IMR-90 (cell line): ENCODE results near the gene COL28A1. TPM values are rescaled to one million over a fixed set of nuclear protein-coding genes. Genes with fewer than 3 reads are reported as not detected.

Source experiments
- ATAC-seq: fragments of 200-7000 bp; cut with Tn5 transposase; 2 replicates; pipeline ENCODE4 v1.9.1; 2020; ENCODE audit warnings: low read depth, mild to moderate bottlenecking, moderate library complexity
- BruUV-seq: library from RNA; stranded (reverse); fragments of 400-500 nt; replicated peaks from 2 replicates; lab custom pipeline; 2021; lab: Mats Ljungman, UMichigan
- CTCF ChIA-PET: fragments of 300-600 bp; formaldehyde crosslinking; extraction: SDS; loops from one replicate; lab custom pipeline; 2021; ENCODE audit warnings: antibody characterized with exemption; lab: Yijun Ruan, JAX
- POLR2A ChIA-PET: fragments of 300-600 bp; sonication (Branson Sonifier 250); formaldehyde crosslinking; loops from one replicate; lab custom pipeline; 2022; ENCODE audit warnings: antibody characterized with exemption; ENCODE audit not compliant: unreplicated experiment; lab: Charles Lee
- DNase-seq: peaks from one replicate; pipeline ENCODE4 v3.0.0; 2013
- H2AFZ ChIP-seq: replicated peaks from 2 replicates; pipeline ENCODE3; 2013; ENCODE audit warnings: low read length, mild to moderate bottlenecking; ENCODE audit not compliant: poor library complexity
- H2AK5ac ChIP-seq: 2 replicates; pipeline ENCODE4 v1.6.1; 2013; ENCODE audit warnings: low read depth, low read length, inconsistent platforms
- H2AK9ac ChIP-seq: replicated peaks from 2 replicates; pipeline ENCODE3; 2013; ENCODE audit warnings: mild to moderate bottlenecking, low read depth, low read length, moderate library complexity; ENCODE audit not compliant: poor library complexity
- H2BK120ac ChIP-seq: 2 replicates; pipeline ENCODE4 v1.6.1; 2013; ENCODE audit warnings: low read depth, low read length, inconsistent platforms
- H2BK15ac ChIP-seq: 3 replicates; pipeline ENCODE4 v1.6.1; 2013; ENCODE audit warnings: low read depth, low read length, inconsistent platforms
- H2BK20ac ChIP-seq: 2 replicates; pipeline ENCODE4 v1.6.1; 2013; ENCODE audit warnings: low read depth, mild to moderate bottlenecking, inconsistent platforms, low read length, moderate library complexity
- H2BK5ac ChIP-seq: 2 replicates; pipeline ENCODE4 v1.6.1; 2013; ENCODE audit warnings: mild to moderate bottlenecking, low read depth, low read length, inconsistent platforms; ENCODE audit not compliant: poor library complexity, severe bottlenecking
- H3K14ac ChIP-seq: replicated peaks from 2 replicates; pipeline ENCODE4 v1.6.1; 2013; ENCODE audit warnings: low read depth, low read length, inconsistent platforms
- H3K18ac ChIP-seq: 2 replicates; pipeline ENCODE4 v1.6.1; 2013; ENCODE audit warnings: low read depth, low read length, control low read depth
- H3K23ac ChIP-seq: 2 replicates; pipeline ENCODE4 v1.6.1; 2013; ENCODE audit warnings: low read depth, low read length, inconsistent platforms
- H3K27ac ChIP-seq: 2 replicates; pipeline ENCODE4 v1.5.1; 2013; ENCODE audit warnings: mild to moderate bottlenecking, control low read depth, low read length; ENCODE audit not compliant: insufficient read depth
- H3K27me3 ChIP-seq: 2 replicates; pipeline ENCODE4 v1.6.1; 2013; ENCODE audit warnings: low read length; ENCODE audit not compliant: control insufficient read depth, insufficient read depth
- H3K36me3 ChIP-seq: 2 replicates; pipeline ENCODE4 v1.6.1; 2013; ENCODE audit warnings: low read length, mixed read lengths; ENCODE audit not compliant: control insufficient read depth, insufficient read depth
- H3K4ac ChIP-seq: 2 replicates; pipeline ENCODE4 v1.6.1; 2013; ENCODE audit warnings: low read depth, low read length, inconsistent platforms
- H3K4me1 ChIP-seq: 2 replicates; pipeline ENCODE4 v1.6.1; 2013; ENCODE audit warnings: low read length, mixed read lengths; ENCODE audit not compliant: control insufficient read depth, insufficient read depth
- H3K4me2 ChIP-seq: 2 replicates; pipeline ENCODE4 v1.6.1; 2013; ENCODE audit warnings: low read depth, mild to moderate bottlenecking, control low read depth, low read length, moderate library complexity
- H3K4me3 ChIP-seq: 2 replicates; pipeline ENCODE4 v1.5.1; 2013; ENCODE audit warnings: low read depth, mild to moderate bottlenecking, control low read depth, low read length, moderate library complexity; ENCODE audit not compliant: insufficient read depth
- H3K56ac ChIP-seq: 2 replicates; pipeline ENCODE4 v1.6.1; 2013; ENCODE audit warnings: low read length, inconsistent platforms; ENCODE audit not compliant: insufficient read depth; ENCODE audit errors: extremely low read depth
- H3K79me1 ChIP-seq, 2 experiments: 2 replicates each; pipeline ENCODE4 v1.6.1; 2013; ENCODE audit warnings: low read length in 2 of 2, inconsistent platforms in 1 of 2, low read depth in 1 of 2
- H3K9ac ChIP-seq: 2 replicates; pipeline ENCODE4 v1.6.1; 2013; ENCODE audit warnings: low read depth, low read length, control low read depth
- H3K9me1 ChIP-seq: 2 replicates; pipeline ENCODE4 v1.6.1; 2013; ENCODE audit warnings: low read length, inconsistent platforms; ENCODE audit not compliant: insufficient read depth
- H3K9me3 ChIP-seq: 2 replicates; pipeline ENCODE4 v1.6.1; 2013; ENCODE audit warnings: low read length; ENCODE audit not compliant: control insufficient read depth, insufficient read depth
- H4K20me1 ChIP-seq: 2 replicates; pipeline ENCODE4 v1.6.1; 2013; ENCODE audit warnings: low read length, inconsistent platforms; ENCODE audit not compliant: insufficient read depth
- H4K5ac ChIP-seq: 2 replicates; pipeline ENCODE4 v1.6.1; 2013; ENCODE audit warnings: mild to moderate bottlenecking, low read depth, low read length, control low read depth
- H4K8ac ChIP-seq, 2 experiments: 2 replicates each; pipeline ENCODE4 v1.6.1; 2013; ENCODE audit warnings: low read depth in 2 of 2, low read length in 2 of 2, control low read depth in 1 of 2, inconsistent platforms in 1 of 2
- H4K91ac ChIP-seq: 2 replicates; pipeline ENCODE4 v1.6.1; 2013; ENCODE audit warnings: low read depth, low read length, inconsistent platforms; ENCODE audit not compliant: insufficient read depth
- BHLHE40 ChIP-seq: fragments of 150-350 bp; IDR thresholded peaks from 2 replicates; pipeline ENCODE4 v1.6.1; 2016; ENCODE audit warnings: mild to moderate bottlenecking, low read depth, low read length
- CEBPB ChIP-seq: IDR thresholded peaks from 2 replicates; pipeline ENCODE4 v1.6.1; 2012; ENCODE audit warnings: low read depth, low read length, improper control_type of control experiment
- CHD1 ChIP-seq: IDR thresholded peaks from 2 replicates; pipeline ENCODE4 v1.6.1; 2012; ENCODE audit warnings: low read depth, low read length, improper control_type of control experiment
- CTCF ChIP-seq: conservative IDR thresholded peaks from 2 replicates; pipeline ENCODE4 v1.5.1; 2012; ENCODE audit warnings: mild to moderate bottlenecking, low read depth, low read length, improper control_type of control experiment
- FOS ChIP-seq: fragments of 150-350 bp; IDR thresholded peaks from 2 replicates; pipeline ENCODE4 v1.6.1; 2016; ENCODE audit warnings: low read depth, low read length
- MAFK ChIP-seq: IDR thresholded peaks from 2 replicates; pipeline ENCODE4 v1.6.1; 2012; ENCODE audit warnings: low read depth, low read length, improper control_type of control experiment
- MAZ ChIP-seq: IDR thresholded peaks from 2 replicates; pipeline ENCODE4 v1.6.1; 2012; ENCODE audit warnings: low read depth, mild to moderate bottlenecking, low read length, improper control_type of control experiment, moderate library complexity, borderline replicate concordance
- MXI1 ChIP-seq: IDR thresholded peaks from 2 replicates; pipeline ENCODE4 v1.6.1; 2012; ENCODE audit warnings: low read depth, mild to moderate bottlenecking, low read length, moderate library complexity, borderline replicate concordance
- POLR2A ChIP-seq: IDR thresholded peaks from 2 replicates; pipeline ENCODE4 v1.6.1; 2012; ENCODE audit warnings: mild to moderate bottlenecking, low read depth, low read length
- RAD21 ChIP-seq: IDR thresholded peaks from 2 replicates; pipeline ENCODE4 v1.6.1; 2012; ENCODE audit warnings: low read length, improper control_type of control experiment
- RCOR1 ChIP-seq: IDR thresholded peaks from 2 replicates; pipeline ENCODE4 v1.6.1; 2012; ENCODE audit warnings: mild to moderate bottlenecking, low read length, improper control_type of control experiment; ENCODE audit not compliant: insufficient replicate concordance
- RFX5 ChIP-seq: IDR thresholded peaks from 2 replicates; pipeline ENCODE4 v1.8.0; 2012; ENCODE audit warnings: low read depth, mild to moderate bottlenecking, low read length, moderate library complexity
- SMC3 ChIP-seq: fragments of 150-350 bp; IDR thresholded peaks from 2 replicates; pipeline ENCODE4 v1.6.1; 2016; ENCODE audit warnings: low read depth, mild to moderate bottlenecking, antibody characterized with exemption, low read length, moderate library complexity
- USF2 ChIP-seq: fragments of 150-350 bp; IDR thresholded peaks from 2 replicates; pipeline ENCODE4 v1.6.1; 2017; ENCODE audit warnings: mild to moderate bottlenecking, antibody characterized with exemption, low read length, low read depth
- WGBS, 2 experiments: methylation state at CpG; one replicate each; pipeline versions ENCODE4 v1.1.5 to v1.1.7; 2013; ENCODE audit warnings: missing lambda C conversion rate in 2 of 2; ENCODE audit not compliant: insufficient read length in 1 of 2; ENCODE audit errors: extremely low coverage in 2 of 2; 5-methylcytosine and 5-hydroxymethylcytosine counted together
- dilution Hi-C: fragments of 300-500 bp; cut with HindIII; formaldehyde crosslinking; loops from one replicate; pipeline ENCODE4 v1.14.3; 2018; ENCODE audit warnings: low sequenced_read_pairs; ENCODE audit not compliant: unreplicated experiment
- in situ Hi-C: fragments of 300-500 bp; cut with MboI; formaldehyde crosslinking; loops from 3 replicates; pipeline ENCODE4 v1.14.3; 2019; ENCODE audit warnings: low sequenced_read_pairs, inconsistent platforms, mixed read lengths
- intact Hi-C: fragments of 100-400 bp; cut with micrococcal nuclease; formaldehyde crosslinking; loops from 2 replicates; pipeline ENCODE4 v1.10.0; 2022
- polyA plus RNA-seq, 3 experiments: library from polyadenylated mRNA; depleted of rRNA; stranded (reverse); fragments of >200 nt; gene quantifications; 2 replicates each; pipeline ENCODE4 v1.2.3, GENCODE V29; 2012; ENCODE audit warnings: low replicate concordance in 1 of 3
- total RNA-seq: library from RNA; depleted of rRNA; stranded (reverse); fragments of >200 nt; gene quantifications from 2 replicates; pipeline ENCODE4 v1.2.3, GENCODE V29; 2012
- TF ChIP-seq, protein P1 (sequence below): fragments of 150-350 bp; IDR thresholded peaks from 2 replicates; pipeline ENCODE4 v1.6.1; 2016; ENCODE audit warnings: low read depth, mild to moderate bottlenecking, low read length, moderate library complexity, borderline replicate concordance

The COL28A1 gene
- total and polyA plus RNA-seq, 2 of the 4 experiments (the other 2 are of a cell fraction), result under 0.01 to 0.05 TPM

DNA sequence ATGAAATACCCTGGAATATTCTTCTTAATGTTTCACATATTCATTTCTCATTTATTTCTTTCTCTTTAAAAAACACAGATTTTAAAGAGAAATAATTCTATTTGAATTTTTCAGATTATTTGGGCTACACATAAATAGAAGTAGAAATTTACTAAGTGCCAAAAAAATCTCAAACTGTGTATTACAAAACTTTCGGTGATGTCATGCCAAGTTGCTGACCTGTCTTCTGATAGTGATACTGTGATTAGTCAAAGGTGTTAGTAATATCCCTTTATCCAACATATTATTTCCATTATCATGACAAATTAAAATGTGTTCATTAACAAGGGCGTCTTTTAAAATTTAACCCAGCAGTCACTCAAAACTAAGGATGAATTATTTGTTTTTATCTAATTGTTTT, 60.1 kb downstream of the COL28A1 start:
- H4K20me1 ChIP-seq, result no peaks in the 10 kb centered on the region
- intact Hi-C loops, result no loop called here
- BruUV-seq, result no TSS peak

More for the DNA sequence above, 60.1 kb downstream of the COL28A1 start:
- Histone ChIP-seq H3K14ac (no peak overlapping the region), H3K27me3 (no peaks in the 10 kb centered on the region), H3K4me3 (no peak overlapping the region), H2BK15ac (no peak overlapping the region), H3K4me1 (no peaks in the 10 kb centered on the region), H2AK5ac (no peak overlapping the region), H3K9ac (no peak overlapping the region), H3K4me2 (no peak overlapping the region), H2AK9ac (no peak overlapping the region), H3K27ac (no peak overlapping the region), H3K9me3 (no peaks in the 10 kb centered on the region), H3K4ac (no peak overlapping the region), H2BK120ac (no peak overlapping the region), H4K5ac (no peak overlapping the region), H2AFZ (no peak overlapping the region), H3K56ac (no peak overlapping the region), H3K79me1 (no peaks in the 10 kb centered on the region), H2BK5ac (no peak overlapping the region), H4K8ac (no peak overlapping the region), H3K18ac (no peak overlapping the region), H3K36me3 (no peaks in the 10 kb centered on the region), H2BK20ac (no peak overlapping the region), H3K9me1 (no peaks in the 10 kb centered on the region), H3K23ac (no peak overlapping the region), H4K91ac (no peak overlapping the region)
- no CpG with 5 or more reads among the region's 2 CpGs for WGBS, 2 experiments
- dilution Hi-C loops (no loop called here), in situ Hi-C loops (no loop called here)
- ChIA-PET POLR2A (no interaction called here), CTCF (no interaction called here)
- TF ChIP-seq CHD1, result no peak
- no peak for TF ChIP-seq BHLHE40
- TF ChIP-seq CTCF, result no peak
- TF ChIP-seq FOS, result no peak
- TF ChIP-seq RFX5, result no peak
- no peak for TF ChIP-seq RCOR1
- TF ChIP-seq, protein P1, sequence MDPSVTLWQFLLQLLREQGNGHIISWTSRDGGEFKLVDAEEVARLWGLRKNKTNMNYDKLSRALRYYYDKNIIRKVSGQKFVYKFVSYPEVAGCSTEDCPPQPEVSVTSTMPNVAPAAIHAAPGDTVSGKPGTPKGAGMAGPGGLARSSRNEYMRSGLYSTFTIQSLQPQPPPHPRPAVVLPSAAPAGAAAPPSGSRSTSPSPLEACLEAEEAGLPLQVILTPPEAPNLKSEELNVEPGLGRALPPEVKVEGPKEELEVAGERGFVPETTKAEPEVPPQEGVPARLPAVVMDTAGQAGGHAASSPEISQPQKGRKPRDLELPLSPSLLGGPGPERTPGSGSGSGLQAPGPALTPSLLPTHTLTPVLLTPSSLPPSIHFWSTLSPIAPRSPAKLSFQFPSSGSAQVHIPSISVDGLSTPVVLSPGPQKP, result no peak
- no peak for TF ChIP-seq SMC3
- TF ChIP-seq POLR2A, result no peak
- TF ChIP-seq USF2, result no peak
- TF ChIP-seq MAZ, result no peak
- TF ChIP-seq MXI1, result no peak
- TF ChIP-seq CEBPB, result no peak
- TF ChIP-seq RAD21, result no peak
- TF ChIP-seq MAFK, result no peak
- ATAC-seq (no peak), DNase-seq (no peak)
